ES-I3 (cell line): ENCODE measurements around the gene TRPV6.

Experiments used
- H3K36me3 ChIP-seq: 2 replicates; pipeline ENCODE4 v1.6.1; 2013; ENCODE audit warnings: mild to moderate bottlenecking, low read length, control low read depth, moderate library complexity; ENCODE audit not compliant: insufficient read depth
- H3K4me1 ChIP-seq: 2 replicates; pipeline ENCODE4 v1.6.1; 2013; ENCODE audit warnings: mild to moderate bottlenecking, control low read depth, low read length; ENCODE audit not compliant: insufficient read depth
- H3K9ac ChIP-seq: 2 replicates; pipeline ENCODE4 v1.6.1; 2013; ENCODE audit warnings: low read depth, mild to moderate bottlenecking, low read length, moderate library complexity
- H3K9me3 ChIP-seq: 2 replicates; pipeline ENCODE4 v1.6.1; 2013; ENCODE audit warnings: mild to moderate bottlenecking, low read length, moderate library complexity; ENCODE audit not compliant: control insufficient read depth, insufficient read depth

TRPV6 gene

GRCh38 chr7:142863891-142864685 is 21.5 kb downstream of the TRPV6 start:
- Histone ChIP-seq H3K9me3 (no peaks in the 10 kb centered on the region), H3K9ac (no peak overlapping the region), H3K36me3 (no peaks in the 10 kb centered on the region), H3K4me1 (peaks cover 18% of the 10 kb centered on the region)

GRCh38 chr7:142862786-142863400 is 22.7 kb downstream of the TRPV6 start:
- Histone ChIP-seq H3K4me1 (peaks cover 18% of the 10 kb centered on the region), H3K36me3 (no peaks in the 10 kb centered on the region), H3K9ac (no peak overlapping the region), H3K9me3 (no peaks in the 10 kb centered on the region)

- Histone ChIP-seq H3K36me3 (no peaks in the 10 kb centered on the region), H3K9ac (no peak overlapping the region), H3K9me3 (no peaks in the 10 kb centered on the region), H3K4me1 (peaks cover 18% of the 10 kb centered on the region)
These were observed 23.2 kb downstream of the TRPV6 start for GRCh38 chr7:142862351-142862750.

- H3K36me3 ChIP-seq = no peaks in the 10 kb centered on the region
- peaks cover 18% of the 10 kb centered on the region for H3K4me1 ChIP-seq
- H3K9ac ChIP-seq = no peak overlapping the region
- H3K9me3 ChIP-seq = no peaks in the 10 kb centered on the region
These were observed 24.6 kb downstream of the TRPV6 start for GRCh38 chr7:142860968-142861367.

GRCh38 chr7:142859829-142860228 is 25.7 kb downstream of the TRPV6 start:
- no peaks in the 10 kb centered on the region for H3K9me3 ChIP-seq
- H3K9ac ChIP-seq = no peak overlapping the region
- no peaks in the 10 kb centered on the region for H3K36me3 ChIP-seq
- peaks cover 15% of the 10 kb centered on the region for H3K4me1 ChIP-seq

- Histone ChIP-seq H3K9ac (no peak overlapping the region), H3K4me1 (peaks cover 14% of the 10 kb centered on the region), H3K36me3 (no peaks in the 10 kb centered on the region), H3K9me3 (no peaks in the 10 kb centered on the region)
These were observed 26.1 kb downstream of the TRPV6 start for GRCh38 chr7:142859411-142859810.

GRCh38 chr7:142857625-142858024 is 27.9 kb downstream of the TRPV6 start:
- Histone ChIP-seq H3K9ac (no peak overlapping the region), H3K36me3 (no peaks in the 10 kb centered on the region), H3K4me1 (peaks cover 11% of the 10 kb centered on the region), H3K9me3 (no peaks in the 10 kb centered on the region)

GRCh38 chr7:142856565-142857245 is 28.8 kb downstream of the TRPV6 start:
- H3K9ac ChIP-seq = no peak overlapping the region
- no peaks in the 10 kb centered on the region for H3K36me3 ChIP-seq
- H3K9me3 ChIP-seq = no peaks in the 10 kb centered on the region
- 0 out of 2 replicates have a peak, but pooled peaks cover 2% of the 10 kb centered on the region for H3K4me1 ChIP-seq

GRCh38 chr7:142855756-142856564 is 29.6 kb downstream of the TRPV6 start:
- H3K4me1 ChIP-seq = no peaks in the 10 kb centered on the region
- no peaks in the 10 kb centered on the region for H3K9me3 ChIP-seq
- no peaks in the 10 kb centered on the region for H3K36me3 ChIP-seq
- peak overlapping the region; percentile 60; the same call in 1 of the 2 replicates for H3K9ac ChIP-seq

GRCh38 chr7:142855114-142855743 is 30.3 kb downstream of the TRPV6 start:
- Histone ChIP-seq H3K9ac (peak overlapping the region; percentile 60; the same call in 1 of the 2 replicates), H3K9me3 (no peaks in the 10 kb centered on the region), H3K36me3 (no peaks in the 10 kb centered on the region), H3K4me1 (no peaks in the 10 kb centered on the region)

- Histone ChIP-seq H3K9me3 (no peaks in the 10 kb centered on the region), H3K4me1 (no peaks in the 10 kb centered on the region), H3K36me3 (no peaks in the 10 kb centered on the region), H3K9ac (peak within 1 kb of the TSS; percentile 60)
These were observed 31.0 kb downstream of the TRPV6 start, which contains the start of gene EPHB6 for GRCh38 chr7:142854372-142855113. Gene EPHB6, plus strand, starts transcription at chr7:142855076. Its CDS starts 8,152 bp downstream, at chr7:142863228.

GRCh38 chr7:142853739-142854371 is 31.7 kb downstream of the TRPV6 start:
- Histone ChIP-seq H3K9me3 (no peaks in the 10 kb centered on the region), H3K4me1 (no peaks in the 10 kb centered on the region), H3K9ac (peak overlapping the region; percentile 60), H3K36me3 (no peaks in the 10 kb centered on the region)

- Histone ChIP-seq H3K9ac (no peak overlapping the region), H3K36me3 (no peaks in the 10 kb centered on the region), H3K4me1 (no peaks in the 10 kb centered on the region), H3K9me3 (no peaks in the 10 kb centered on the region)
These were observed 33.6 kb downstream of the TRPV6 start for GRCh38 chr7:142851919-142852318.
